DND-41 (cell line): Measurements from ENCODE around the gene CPT1A.

Experiments used
- ATAC-seq: fragments of 200-7000 bp; cut with Tn5 transposase; 3 replicates; pipeline ENCODE4 v1.9.1; 2021; ENCODE audit warnings: low read depth; ENCODE audit not compliant: insufficient read depth
- DNase-seq: peaks from one replicate; pipeline ENCODE4 v3.0.0-alpha.2; 2020
- H2AFZ ChIP-seq: 2 replicates; pipeline ENCODE4 v1.6.0; 2012; ENCODE audit warnings: low read depth, low read length
- H3K27ac ChIP-seq: 2 replicates; pipeline ENCODE4 v1.5.1; 2012; ENCODE audit warnings: low read length, inconsistent platforms
- H3K27me3 ChIP-seq: fragments of 200-600 bp; sonication (generic); 2 replicates; pipeline ENCODE4 v1.6.0; 2012; ENCODE audit warnings: low read length, mild to moderate bottlenecking, inconsistent platforms; ENCODE audit not compliant: insufficient read depth, poor library complexity
- H3K36me3 ChIP-seq: 2 replicates; pipeline ENCODE4 v1.5.1; 2012; ENCODE audit warnings: low read length, inconsistent platforms; ENCODE audit not compliant: insufficient read depth
- H3K4me1 ChIP-seq: 2 replicates; pipeline ENCODE4 v1.5.1; 2012; ENCODE audit warnings: mild to moderate bottlenecking, low read length; ENCODE audit not compliant: insufficient read depth
- H3K4me2 ChIP-seq: 2 replicates; pipeline ENCODE4 v1.6.0; 2012; ENCODE audit warnings: mild to moderate bottlenecking, moderate library complexity, low read length, inconsistent platforms; ENCODE audit not compliant: insufficient read depth
- H3K4me3 ChIP-seq, 2 experiments: fragments of 200-600 bp in 1 of 2; shearing (Covaris generic) in 1 of 2; 2 replicates each; pipeline ENCODE4 v1.5.1; 2012 to 2016; ENCODE audit warnings: inconsistent platforms in 2 of 2, low read length in 2 of 2, mild to moderate bottlenecking in 2 of 2, low read depth in 1 of 2, moderate library complexity in 1 of 2
- H3K79me2 ChIP-seq: 2 replicates; pipeline ENCODE4 v1.6.0; 2012; ENCODE audit warnings: low read length, inconsistent platforms; ENCODE audit not compliant: insufficient read depth
- H3K9ac ChIP-seq: 2 replicates; pipeline ENCODE4 v1.6.0; 2012; ENCODE audit warnings: low read depth, mild to moderate bottlenecking, inconsistent platforms, low read length, moderate library complexity
- H3K9me3 ChIP-seq: 2 replicates; pipeline ENCODE4 v1.5.1; 2012; ENCODE audit warnings: low read length, moderate library complexity, mild to moderate bottlenecking, inconsistent platforms; ENCODE audit not compliant: insufficient read depth, severe bottlenecking
- H4K20me1 ChIP-seq: 2 replicates; pipeline ENCODE4 v1.6.0; 2012; ENCODE audit warnings: low read length; ENCODE audit not compliant: insufficient read depth
- CTCF ChIP-seq: IDR thresholded peaks from 2 replicates; pipeline ENCODE4 v1.5.1; 2012; ENCODE audit warnings: borderline replicate concordance, low read length, moderate library complexity, mild to moderate bottlenecking; ENCODE audit not compliant: poor library complexity, severe bottlenecking; ENCODE audit errors: extremely low read depth
- EZH2 ChIP-seq: IDR thresholded peaks from 3 replicates; pipeline ENCODE4 v1.6.1; 2012; ENCODE audit warnings: borderline replicate concordance, low read depth, mild to moderate bottlenecking, moderate library complexity, low read length, inconsistent platforms; ENCODE audit not compliant: severe bottlenecking

Gene CPT1A

GRCh38 chr11:68761801-68762200, 79.9 kb downstream of the CPT1A start:
- Histone ChIP-seq H3K4me3 (no peak overlapping the region), H2AFZ (no peak overlapping the region), H3K36me3 (peaks cover 72% of the 10 kb centered on the region), H3K9ac (no peak overlapping the region), H3K4me1 (no peaks in the 10 kb centered on the region), H3K9me3 (no peaks in the 10 kb centered on the region), H3K4me2 (no peak overlapping the region), H3K27me3 (no peaks in the 10 kb centered on the region), H4K20me1 (no peaks in the 10 kb centered on the region), H3K79me2 (no peaks in the 10 kb centered on the region), H3K27ac (no peak overlapping the region)
- DNase-seq (no peak), ATAC-seq (no peak)
- no peak for TF ChIP-seq EZH2
- no peak for TF ChIP-seq CTCF

GRCh38 chr11:68759991-68760390, 81.7 kb downstream of the CPT1A start:
- Histone ChIP-seq H2AFZ (no peak overlapping the region), H3K9ac (no peak overlapping the region), H3K4me2 (no peak overlapping the region), H4K20me1 (no peaks in the 10 kb centered on the region), H3K79me2 (no peaks in the 10 kb centered on the region), H3K4me1 (no peaks in the 10 kb centered on the region), H3K4me3 (no peak overlapping the region), H3K36me3 (peaks cover 73% of the 10 kb centered on the region), H3K9me3 (no peaks in the 10 kb centered on the region), H3K27me3 (no peaks in the 10 kb centered on the region), H3K27ac (no peak overlapping the region)
- ATAC-seq, result no peak
- no peak for DNase-seq
- TF ChIP-seq CTCF, result no peak
- no peak for TF ChIP-seq EZH2

- Histone ChIP-seq H2AFZ (no peak overlapping the region), H3K9ac (no peak overlapping the region), H4K20me1 (no peaks in the 10 kb centered on the region), H3K4me2 (no peak overlapping the region), H3K27me3 (no peaks in the 10 kb centered on the region), H3K79me2 (no peaks in the 10 kb centered on the region), H3K27ac (no peak overlapping the region), H3K36me3 (peaks cover 56% of the 10 kb centered on the region), H3K4me3 (no peak overlapping the region), H3K4me1 (no peaks in the 10 kb centered on the region), H3K9me3 (no peaks in the 10 kb centered on the region)
- DNase-seq, result no peak
- no peak for ATAC-seq
- TF ChIP-seq EZH2, result no peak
- no peak for TF ChIP-seq CTCF
These were observed 84.0 kb downstream of the CPT1A start for GRCh38 chr11:68757711-68758110.
